B cell (primary cell): Measurements from ENCODE around the gene RND1. TPM values are rescaled to one million over a fixed set of nuclear protein-coding genes. Genes with fewer than 3 reads are reported as not detected.

Experiments
- ATAC-seq: fragments of 200-7000 bp; cut with Tn5 transposase; one replicate; pipeline ENCODE4 v1.10.0; 2021; ENCODE audit warnings: low read depth, mild to moderate bottlenecking, moderate number of reproducible peaks, moderate library complexity
- CTCF ChIA-PET: fragments of 350-600 bp; sonication (Branson Sonifier 250); formaldehyde crosslinking; loops from one replicate; lab custom pipeline; 2021; ENCODE audit warnings: antibody characterized with exemption, inconsistent platforms; lab: Charles Lee
- POLR2A ChIA-PET: fragments of 350-600 bp; sonication (Branson Sonifier 250); formaldehyde crosslinking; loops from one replicate; lab custom pipeline; 2021; ENCODE audit warnings: antibody characterized with exemption; lab: Charles Lee
- DNase-seq: peaks from one replicate; pipeline ENCODE4 v3.0.0; 2013
- H2AFZ ChIP-seq: 2 replicates; pipeline ENCODE4 v1.6.1; 2012; ENCODE audit warnings: mild to moderate bottlenecking, low read depth, low read length; ENCODE audit not compliant: insufficient read depth, poor library complexity, severe bottlenecking
- H3K27ac ChIP-seq, 2 donors: 1 replicate in 1 of 2; 2 replicates in 1 of 2; pipeline ENCODE4 v1.5.1; 2012 to 2013; ENCODE audit warnings: low read length in 2 of 2, mild to moderate bottlenecking in 2 of 2, moderate library complexity in 1 of 2
- H3K27me3 ChIP-seq, 4 experiments: fragments of 200-600 bp in 1 of 4; sonication (generic) in 1 of 4; replicated peaks in 1 of 4; 1 replicate in 2 of 4; 2 replicates in 2 of 4; pipeline versions ENCODE4 v1.6.1 to v1.7.0; 2013 to 2016; ENCODE audit warnings: low read length in 3 of 4, mild to moderate bottlenecking in 2 of 4, mixed read lengths in 1 of 4, moderate library complexity in 1 of 4; ENCODE audit not compliant: insufficient read depth in 4 of 4, control insufficient read depth in 3 of 4; ENCODE audit errors: control extremely low read depth in 1 of 4
- H3K36me3 ChIP-seq, 2 experiments: replicated peaks in 1 of 2; 1 replicate in 1 of 2; 2 replicates in 1 of 2; pipeline versions ENCODE4 v1.6.1 to v1.7.1; 2013; ENCODE audit warnings: low read length in 1 of 2; ENCODE audit not compliant: insufficient read depth in 2 of 2, control insufficient read depth in 1 of 2; ENCODE audit errors: control extremely low read depth in 1 of 2, extremely low read depth in 1 of 2
- H3K4me1 ChIP-seq, 2 donors: fragments of 200-600 bp in 1 of 2; sonication (generic) in 1 of 2; 1 replicate in 1 of 2; 2 replicates in 1 of 2; pipeline versions ENCODE4 v1.5.1 to v1.6.1; 2013 to 2017; ENCODE audit warnings: low read length in 2 of 2; ENCODE audit not compliant: control insufficient read depth in 2 of 2, insufficient read depth in 2 of 2
- H3K4me2 ChIP-seq: replicated peaks from 2 replicates; pipeline ENCODE3; 2012; ENCODE audit warnings: mild to moderate bottlenecking, low read depth, low read length; ENCODE audit not compliant: poor library complexity, severe bottlenecking
- H3K4me3 ChIP-seq, 5 experiments: fragments of 200-600 bp in 1 of 5; sonication (generic) in 1 of 5; 1 replicate in 3 of 5; 2 replicates in 2 of 5; pipeline versions ENCODE4 v1.5.1 to v1.7.0; 2011 to 2016; ENCODE audit warnings: low read length in 4 of 5, mild to moderate bottlenecking in 4 of 5, low read depth in 2 of 5, control low read depth in 1 of 5, moderate library complexity in 1 of 5; ENCODE audit not compliant: insufficient read depth in 1 of 5; ENCODE audit errors: control extremely low read depth in 1 of 5, extremely low read depth in 1 of 5
- H3K79me2 ChIP-seq: fragments of 200-600 bp; sonication (generic); one replicate; pipeline ENCODE4 v1.6.0; 2016; ENCODE audit warnings: low read length; ENCODE audit not compliant: control insufficient read depth, insufficient read depth
- H3K9ac ChIP-seq: fragments of 200-600 bp; sonication (generic); 2 replicates; pipeline ENCODE4 v1.6.1; 2017; ENCODE audit warnings: mild to moderate bottlenecking, low read length, moderate library complexity
- H3K9me3 ChIP-seq, 3 donors: one replicate each; pipeline versions ENCODE4 v1.6.1 to v1.7.1; 2013; ENCODE audit warnings: low read length in 2 of 3; ENCODE audit not compliant: control insufficient read depth in 2 of 3, insufficient read depth in 1 of 3; ENCODE audit errors: control extremely low read depth in 1 of 3
- H4K20me1 ChIP-seq: 2 replicates; pipeline ENCODE4 v1.6.0; 2012; ENCODE audit warnings: mild to moderate bottlenecking, low read length; ENCODE audit not compliant: insufficient read depth, control insufficient read depth, poor library complexity, severe bottlenecking
- H3K27ac Mint-ChIP-seq: one replicate; pipeline ENCODE4 v1.8.0; 2021; ENCODE audit warnings: mixed read lengths
- H3K27me3 Mint-ChIP-seq: one replicate; pipeline ENCODE4 v1.8.0; 2021; ENCODE audit warnings: mixed read lengths
- H3K4me1 Mint-ChIP-seq: one replicate; pipeline ENCODE4 v1.8.0; 2021; ENCODE audit warnings: mixed read lengths
- H3K4me3 Mint-ChIP-seq: one replicate; pipeline ENCODE4 v1.8.0; 2021; ENCODE audit warnings: mixed read lengths
- H3K9me3 Mint-ChIP-seq: one replicate; pipeline ENCODE4 v1.8.0; 2022; ENCODE audit warnings: mixed read lengths; ENCODE audit not compliant: insufficient read depth
- CTCF ChIP-seq: fragments of 200-600 bp; IDR thresholded peaks from one replicate; pipeline ENCODE4 v1.8.0; 2022; ENCODE audit warnings: antibody characterized with exemption, mild to moderate bottlenecking
- EZH2 ChIP-seq: IDR thresholded peaks from 2 replicates; pipeline ENCODE4 v1.6.1; 2012; ENCODE audit warnings: borderline replicate concordance, low read depth, mild to moderate bottlenecking, moderate library complexity, low read length; ENCODE audit not compliant: insufficient read depth, poor library complexity, severe bottlenecking
- WGBS: methylation state at CpG from one replicate; pipeline ENCODE4 v1.1.5; 2013; ENCODE audit warnings: missing lambda C conversion rate; ENCODE audit not compliant: insufficient coverage; 5-methylcytosine and 5-hydroxymethylcytosine counted together
- intact Hi-C: fragments of 100-400 bp; cut with micrococcal nuclease; formaldehyde crosslinking; loops from one replicate; pipeline ENCODE4 v1.10.0; 2022
- polyA plus RNA-seq: library from polyadenylated mRNA; depleted of rRNA; stranded (reverse); fragments of >200 nt; gene quantifications from 2 replicates; pipeline ENCODE4 v1.2.3, GENCODE V29; 2012
- total RNA-seq, 2 donors: library from RNA; stranded (reverse); fragments of 120-200 nt in 1 of 2; gene quantifications; 1 replicate in 1 of 2; 2 replicates in 1 of 2; pipeline versions ENCODE4 v1.2.3 to v1.2.4, GENCODE V29; 2013 to 2022

Gene RND1
- total and polyA plus RNA-seq, 2 donors (not counting 1 experiment from before 2014, with no cell fraction given): 7.3 to 19.5 TPM

GRCh38 chr12:48827026-48827425 is 38.6 kb downstream of the RND1 start:
- no peaks in the 10 kb centered on the region for H3K9me3 ChIP-seq
- Mint-ChIP-seq H3K9me3 (no peaks in the 10 kb centered on the region), H3K4me1 (no peaks in the 10 kb centered on the region), H3K27me3 (no peaks in the 10 kb centered on the region), H3K27ac (no peak overlapping the region), H3K4me3 (no peak overlapping the region)
- TF ChIP-seq CTCF (no peak), EZH2 (no peak)
- H3K27ac ChIP-seq: no peak overlapping the region
- no peak overlapping the region for H3K4me2 ChIP-seq
- H3K4me3 ChIP-seq: no peak overlapping the region
- no peak overlapping the region for H2AFZ ChIP-seq
- peaks cover 25% of the 10 kb centered on the region for H4K20me1 ChIP-seq
- ChIA-PET POLR2A (no interaction called here), CTCF (interaction anchor here (1.0 to 1.1 kb wide), 5 partner anchors 13 to 97 kb away, joined by 3 to 4 read pairs (median 3); no protein-coding TSS in a partner anchor)
- no peak for ATAC-seq
- intact Hi-C loops: no loop called here
- H3K36me3 ChIP-seq: peaks cover 3 to 37% of the 10 kb centered on the region in 2 experiments
- H3K27me3 ChIP-seq: no peaks in the 10 kb centered on the region
- 96% methylated on average over 4 of the region's 8 CpGs for WGBS
- DNase-seq: no peak
- no peaks in the 10 kb centered on the region for H3K4me1 ChIP-seq
- no peaks in the 10 kb centered on the region for H3K79me2 ChIP-seq
- H3K9ac ChIP-seq: no peak overlapping the region

GRCh38 chr12:48826209-48826855 is 39.3 kb downstream of the RND1 start:
- no peak for TF ChIP-seq CTCF
- TF ChIP-seq EZH2: no peak
- H3K4me1 Mint-ChIP-seq: no peaks in the 10 kb centered on the region
- H3K9me3 Mint-ChIP-seq: no peaks in the 10 kb centered on the region
- intact Hi-C loops: no loop called here
- H3K9me3 ChIP-seq: no peaks in the 10 kb centered on the region
- H2AFZ ChIP-seq: no peak overlapping the region
- H3K4me3 Mint-ChIP-seq: no peak overlapping the region
- peaks cover 22% of the 10 kb centered on the region for H4K20me1 ChIP-seq
- H3K4me2 ChIP-seq: no peak overlapping the region
- WGBS: 95% methylated on average over 13 of the region's 15 CpGs
- POLR2A ChIA-PET: no interaction called here
- H3K27ac Mint-ChIP-seq: no peak overlapping the region
- DNase-seq: no peak
- H3K27ac ChIP-seq: no peak overlapping the region
- no peaks in the 10 kb centered on the region for H3K4me1 ChIP-seq
- H3K9ac ChIP-seq: no peak overlapping the region
- no peaks in the 10 kb centered on the region for H3K27me3 ChIP-seq
- no peak for ATAC-seq
- CTCF ChIA-PET: interaction anchor here (1.0 kb wide), 1 partner anchor 12 kb away, joined by 4 read pairs; no protein-coding TSS in a partner anchor
- H3K27me3 Mint-ChIP-seq: no peaks in the 10 kb centered on the region
- H3K36me3 ChIP-seq: peaks cover 3 to 30% of the 10 kb centered on the region in 2 experiments
- H3K79me2 ChIP-seq: no peaks in the 10 kb centered on the region
- H3K4me3 ChIP-seq: no peak overlapping the region
